ENCODE results near the gene GAS2L1.

DNA sequence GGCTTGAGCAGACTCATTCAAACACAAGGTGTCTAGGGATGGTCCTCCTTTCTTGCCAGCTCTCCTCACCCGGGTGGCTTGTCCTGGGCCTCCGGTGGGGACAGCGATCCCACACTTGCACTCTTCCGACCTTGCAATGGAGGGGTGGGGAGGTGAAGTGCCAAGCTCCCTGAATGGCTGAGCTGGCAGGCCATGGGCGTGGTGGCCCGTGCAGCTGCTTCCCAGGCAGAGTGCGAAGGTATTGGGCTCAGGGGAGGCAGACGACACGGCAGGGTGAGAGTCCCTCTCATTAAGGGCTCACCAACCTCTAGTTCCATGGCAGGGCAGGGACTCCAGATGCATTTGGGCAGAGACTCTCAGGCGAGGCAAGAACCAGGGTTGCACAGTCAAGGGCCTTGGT, 20.0 kb downstream of the GAS2L1 start:
- TF ChIP-seq CTCF (IDR thresholded peaks at IDR 0.05) (no peak), POLR2A (IDR thresholded peaks at IDR 0.05) (no peak)
